Raji (cell line): ENCODE data around the gene CCNO.

Experiments used
- POLR2A ChIP-seq: IDR thresholded peaks from 2 replicates; pipeline ENCODE4 v1.6.1; 2011; ENCODE audit warnings: low read depth, low read length, control low read depth; ENCODE audit not compliant: insufficient read depth

Gene CCNO

GRCh38 chr5:55227664-55228430 is 5.6 kb downstream of the CCNO start:
- TF ChIP-seq POLR2A, result no peak

GRCh38 chr5:55226934-55227663 is 6.3 kb downstream of the CCNO start, which contains the start of gene MCIDAS:
Gene MCIDAS (minus strand): TSS chr5:55227315. CDS start chr5:55227138, 177 bp downstream.
- TF ChIP-seq POLR2A, result no peak

- TF ChIP-seq POLR2A, result peak; percentile 38; the same call in 1 of the 2 replicates
Measured at GRCh38 chr5:55226027-55226933, 7.1 kb downstream of the CCNO start.

DNA sequence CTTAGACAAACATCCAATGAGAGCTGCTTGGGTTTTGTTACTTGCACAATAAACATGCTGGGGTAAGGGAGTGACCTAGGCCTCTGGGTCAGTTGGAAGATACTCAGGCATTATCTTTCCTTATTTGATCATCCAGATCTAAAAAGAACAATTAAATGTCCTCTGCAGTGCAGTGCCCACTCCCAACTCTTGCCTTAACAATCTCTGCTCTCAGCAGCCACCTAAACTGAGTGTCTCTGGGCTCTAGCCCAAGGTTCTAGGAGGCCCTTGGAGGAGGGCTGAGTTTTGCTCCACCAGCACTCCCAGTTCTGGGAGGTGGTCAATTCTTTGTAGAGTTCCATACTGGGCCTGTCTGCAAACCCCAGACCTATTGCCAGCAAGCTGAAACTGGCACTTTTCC is 8.1 kb downstream of the CCNO start:
- TF ChIP-seq POLR2A, result no peak

DNA sequence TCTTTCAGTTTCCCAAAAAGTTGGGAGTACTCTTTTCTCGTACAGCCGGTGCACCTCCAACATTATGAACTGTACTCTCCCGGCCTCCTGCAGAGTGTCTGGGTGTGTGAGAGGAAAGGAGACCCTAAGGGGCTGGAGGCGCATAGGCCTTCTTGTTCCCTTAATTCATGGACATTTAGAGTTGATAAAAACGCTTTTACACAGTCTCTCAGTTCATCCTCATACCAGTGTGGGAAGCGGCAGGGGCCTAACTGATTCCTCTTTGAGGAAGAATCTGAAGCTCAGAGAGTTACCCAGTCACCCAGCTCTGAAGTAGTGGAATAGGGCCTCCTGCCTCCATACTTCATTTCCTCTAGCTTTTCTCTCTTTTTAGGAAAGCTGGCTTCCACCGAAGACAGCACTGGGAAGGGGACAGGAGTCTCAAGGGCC is 9.6 kb downstream of the CCNO start:
- no peak for TF ChIP-seq POLR2A

- TF ChIP-seq POLR2A, result no peak
Measured at GRCh38 chr5:55222985-55223811, 10.2 kb downstream of the CCNO start.

DNA sequence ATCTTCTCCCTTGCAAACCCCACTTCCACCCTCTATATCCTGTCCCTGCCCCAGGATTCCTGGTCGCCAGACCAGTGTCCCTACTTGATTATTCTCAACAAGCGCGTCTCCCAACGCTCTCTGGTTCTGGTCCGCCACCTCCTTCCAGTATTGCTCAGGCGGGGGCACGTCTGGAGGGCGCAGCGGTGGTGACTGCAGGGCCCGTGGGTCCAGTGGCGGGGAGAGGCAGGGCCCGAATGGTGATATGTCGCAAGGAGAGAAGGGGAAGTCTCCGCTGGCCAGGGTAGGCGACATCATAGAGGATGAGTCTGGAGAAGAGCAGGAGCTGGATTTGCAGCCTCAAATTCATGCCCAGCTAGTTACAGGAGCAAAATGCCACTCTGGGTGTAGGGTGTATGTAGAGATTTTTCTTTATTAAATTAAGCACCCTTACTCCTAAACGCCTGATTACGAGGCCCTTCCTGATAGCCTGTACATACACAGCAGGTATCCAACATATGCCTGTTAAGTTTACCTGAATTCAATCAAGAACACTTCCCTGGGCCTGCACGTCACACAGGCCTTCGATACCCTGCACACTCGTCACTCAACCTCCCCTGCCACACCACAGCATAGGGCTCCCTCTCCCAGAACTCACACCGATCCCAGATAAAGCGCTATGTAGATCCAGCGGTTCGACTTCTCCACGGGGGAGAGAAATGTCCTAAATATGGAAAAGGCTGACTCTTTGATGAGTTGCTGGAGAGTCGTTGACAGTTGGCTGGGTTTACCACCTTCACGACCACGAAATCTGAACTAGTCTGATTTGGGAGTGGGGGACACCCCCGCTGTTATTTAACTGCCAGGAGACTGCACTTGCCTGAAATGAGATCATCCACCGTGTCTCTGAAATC is 11.1 kb downstream of the CCNO start:
- TF ChIP-seq POLR2A, result no peak

- TF ChIP-seq POLR2A, result no peak
Measured at GRCh38 chr5:55220433-55221185, 12.8 kb downstream of the CCNO start.

DNA sequence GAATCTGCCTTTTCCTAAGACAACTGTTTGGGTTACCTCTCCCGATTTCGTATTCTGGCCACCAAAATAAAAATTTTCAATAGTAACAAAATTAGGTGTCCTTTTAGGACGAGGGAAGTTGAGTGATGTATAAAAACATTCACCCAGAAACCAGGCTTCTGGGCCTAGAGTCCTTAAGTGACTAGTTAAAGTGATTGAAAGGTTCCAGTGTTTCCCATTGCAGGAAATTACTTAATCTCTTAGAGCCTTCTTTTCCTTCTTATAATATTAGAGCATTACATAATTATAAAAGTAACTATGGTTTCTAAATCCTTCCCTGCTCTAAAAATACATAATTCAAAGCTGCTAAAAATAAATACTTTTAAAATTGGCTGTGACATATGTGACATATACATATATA is 13.6 kb downstream of the CCNO start:
- TF ChIP-seq POLR2A, result no peak

DNA sequence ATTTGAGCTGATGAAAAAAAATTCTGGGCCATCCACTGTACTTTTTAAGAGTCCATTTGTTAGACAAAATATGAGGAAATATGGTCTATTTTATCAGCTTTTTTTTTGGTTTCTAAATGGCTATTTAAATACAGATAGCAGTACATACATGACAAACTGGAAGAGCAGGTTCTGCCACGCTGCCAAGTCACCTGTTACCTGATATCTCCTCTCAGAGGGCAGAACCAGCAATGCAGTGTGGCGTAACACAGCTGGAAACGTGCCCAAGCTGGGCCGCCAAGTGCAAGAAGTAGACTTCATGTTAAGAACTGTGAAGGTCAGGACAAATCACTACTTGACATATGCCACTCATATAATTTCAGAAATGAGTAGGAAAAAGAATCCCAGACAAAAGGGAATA is 14.4 kb downstream of the CCNO start:
- TF ChIP-seq POLR2A, result no peak

DNA sequence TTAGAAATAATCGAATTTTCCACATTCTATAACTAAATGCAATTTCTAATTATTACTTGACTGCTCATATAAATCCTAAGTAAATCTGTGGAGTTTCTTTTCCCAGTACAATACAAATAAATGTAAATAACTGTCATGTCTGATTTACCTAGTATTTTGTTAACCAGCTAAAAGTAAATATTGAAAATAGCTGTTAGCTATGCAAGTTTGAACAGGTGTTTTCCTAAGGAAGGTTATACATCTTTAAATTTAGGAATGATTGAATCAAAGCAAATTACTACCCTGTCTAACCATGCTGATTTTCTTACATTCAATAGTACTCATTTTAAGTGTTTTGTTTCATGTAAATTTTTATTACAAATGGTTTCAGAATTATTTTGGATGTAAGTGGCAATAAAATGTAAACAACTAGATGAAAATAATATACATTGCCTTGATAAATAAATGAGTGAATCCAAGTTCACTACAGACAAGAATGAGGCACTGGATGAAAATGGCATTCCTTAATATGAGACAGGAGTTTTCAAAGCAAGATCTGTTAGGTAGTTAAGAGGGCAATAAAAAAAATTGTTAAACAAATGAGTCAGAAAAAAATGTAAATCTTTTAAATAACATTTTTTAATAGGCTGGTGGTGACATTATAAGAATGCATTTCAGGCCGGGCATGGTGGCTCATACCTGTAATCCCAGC is 22.1 kb downstream of the CCNO start:
- TF ChIP-seq POLR2A, result no peak

DNA sequence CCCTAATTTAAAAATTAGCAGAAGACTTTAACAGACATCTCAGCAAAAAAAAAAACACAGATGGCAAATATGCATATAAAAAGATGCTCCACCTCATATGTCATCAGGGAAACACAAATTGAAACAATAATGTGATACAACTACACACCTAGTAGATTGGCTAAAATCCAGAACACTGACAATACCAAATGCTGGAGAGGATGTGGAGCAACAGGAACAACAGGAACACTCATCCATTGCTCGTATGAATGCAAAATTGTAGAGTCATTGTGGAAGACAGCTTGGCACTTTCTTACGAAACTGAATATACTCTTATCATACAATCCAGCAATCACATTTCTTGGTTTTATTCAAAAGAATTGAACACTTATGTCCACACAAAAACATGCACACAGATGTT is 28.4 kb downstream of the CCNO start:
- no peak for TF ChIP-seq POLR2A
